ENCODE data around the gene PDLIM7.

The PDLIM7 gene

GRCh38 chr5:177435847-177436536 lies 61.4 kb downstream of the PDLIM7 start:
- no peak for DNase-seq (ENCODE audit: low read depth, low spot score)
- in situ Hi-C loops (cut with HindIII; ENCODE audit: low sequenced_read_pairs): no loop called here
- H3K4me3 ChIP-seq (ENCODE audit: low read depth, low read length): no peak overlapping the region
- no peak for TF ChIP-seq CTCF (IDR thresholded peaks at IDR 0.05; ENCODE audit: low read depth, low read length)

- TF ChIP-seq CTCF (IDR thresholded peaks at IDR 0.05; ENCODE audit: low read depth, low read length): no peak
- in situ Hi-C loops (cut with HindIII; ENCODE audit: low sequenced_read_pairs): no loop called here
- no peak overlapping the region for H3K4me3 ChIP-seq (ENCODE audit: low read depth, low read length)
- DNase-seq (ENCODE audit: low read depth, low spot score): no peak
Measured at GRCh38 chr5:177434942-177435738, 62.3 kb downstream of the PDLIM7 start.

- H3K4me3 ChIP-seq (ENCODE audit: low read depth, low read length): no peak overlapping the region
- DNase-seq (ENCODE audit: low read depth, low spot score): no peak
- TF ChIP-seq CTCF (IDR thresholded peaks at IDR 0.05; ENCODE audit: low read depth, low read length): no peak
- in situ Hi-C loops (cut with HindIII; ENCODE audit: low sequenced_read_pairs): no loop called here
Measured at GRCh38 chr5:177434437-177434836, 63.0 kb downstream of the PDLIM7 start.

- H3K4me3 ChIP-seq (ENCODE audit: low read depth, low read length): no peak overlapping the region
- TF ChIP-seq CTCF (IDR thresholded peaks at IDR 0.05; ENCODE audit: low read depth, low read length): no peak
- in situ Hi-C loops (cut with HindIII; ENCODE audit: low sequenced_read_pairs): no loop called here
- no peak for DNase-seq (ENCODE audit: low read depth, low spot score)
Measured at GRCh38 chr5:177433658-177434217, 63.7 kb downstream of the PDLIM7 start.

All from astrocyte of the spinal cord (primary cell).